K562 (cell line): ENCODE measurements around the gene CNN3. TPM values are rescaled to one million over a fixed set of nuclear protein-coding genes. Genes with fewer than 3 reads are reported as not detected.

Experiments
- ATAC-seq: fragments of 200-7000 bp; cut with Tn5 transposase; 3 replicates; pipeline ENCODE4 v1.9.1; 2020; ENCODE audit warnings: moderate library complexity
- BruUV-seq: library from RNA; stranded (reverse); fragments of 400-500 nt; replicated peaks from 2 replicates; lab custom pipeline; 2021; lab: Mats Ljungman, UMichigan
- CTCF ChIA-PET: fragments of 300-600 bp; formaldehyde crosslinking; extraction: SDS; loops from one replicate; lab custom pipeline; 2021; ENCODE audit warnings: low intra/inter-chr PET ratio; lab: Yijun Ruan, JAX
- POLR2A ChIA-PET: fragments of 300-600, 350-650 bp; sonication (Branson Sonifier 250); formaldehyde crosslinking; extraction: SDS; loops from one replicate; lab custom pipeline; 2021; ENCODE audit warnings: antibody characterized with exemption, inconsistent platforms; lab: Yijun Ruan, JAX
- DNase-seq, 4 experiments: peaks; one replicate each; pipeline versions ENCODE4 v3.0.0 to v3.0.0-alpha.2; 2011 to 2018; ENCODE audit warnings: low spot score in 3 of 4, mixed read lengths in 3 of 4; ENCODE audit errors: extremely low read depth in 1 of 4
- FAIRE-seq: peaks from 2 replicates; lab custom pipeline; 2011; peaks lifted over from hg19 to GRCh38; lab: Jason Lieb, UNC
- H2AFZ ChIP-seq: 2 replicates; pipeline ENCODE4 v1.6.0; 2011; ENCODE audit warnings: low read depth, low read length, control low read depth, inconsistent platforms
- H3K27ac ChIP-seq: fragments of 200-600 bp; 3 replicates; pipeline ENCODE4 v1.8.0; 2011; ENCODE audit warnings: low read depth, mild to moderate bottlenecking, control low read depth, inconsistent platforms, low read length, moderate library complexity, mixed read lengths; ENCODE audit errors: extremely low read depth
- H3K27me3 ChIP-seq, 2 experiments: fragments of 300-600 bp in 1 of 2; 2 replicates in 1 of 2; 3 replicates in 1 of 2; pipeline versions ENCODE4 v1.6.0 to v1.8.0; 2011; ENCODE audit warnings: inconsistent platforms in 2 of 2, low read length in 2 of 2, mild to moderate bottlenecking in 1 of 2, mixed read lengths in 1 of 2, moderate library complexity in 1 of 2; ENCODE audit not compliant: control insufficient read depth in 2 of 2, insufficient read depth in 2 of 2
- H3K36me3 ChIP-seq: fragments of 300-600 bp; 3 replicates; pipeline ENCODE4 v1.8.0; 2011; ENCODE audit warnings: mild to moderate bottlenecking, low read length, inconsistent platforms; ENCODE audit not compliant: control insufficient read depth, insufficient read depth
- H3K4me1 ChIP-seq, 2 experiments: fragments of 200-600 bp in 1 of 2; replicated peaks in 1 of 2; 2 replicates in 1 of 2; 3 replicates in 1 of 2; pipeline versions ENCODE4 v1.5.1 to v1.8.0; 2011; ENCODE audit warnings: inconsistent platforms in 2 of 2, low read length in 2 of 2, mild to moderate bottlenecking in 1 of 2, mixed read lengths in 1 of 2, moderate library complexity in 1 of 2; ENCODE audit not compliant: control insufficient read depth in 2 of 2, insufficient read depth in 2 of 2
- H3K4me2 ChIP-seq: 2 replicates; pipeline ENCODE4 v1.6.1; 2011; ENCODE audit warnings: low read length, control low read depth, inconsistent platforms, mixed read lengths; ENCODE audit not compliant: insufficient read depth
- H3K4me3 ChIP-seq: fragments of 200-600 bp; sonication (generic), shearing (Covaris generic); 2 replicates; pipeline ENCODE4 v1.5.1; 2016; ENCODE audit warnings: control low read depth, inconsistent platforms
- H3K79me2 ChIP-seq: fragments of 200-600 bp; 3 replicates; pipeline ENCODE4 v1.8.0; 2011; ENCODE audit warnings: low read length, inconsistent platforms; ENCODE audit not compliant: control insufficient read depth, insufficient read depth
- H3K9ac ChIP-seq, 2 experiments: 2 replicates each; pipeline versions ENCODE4 v1.6.0 to v1.6.1; 2011; ENCODE audit warnings: low read depth in 2 of 2, low read length in 2 of 2, control low read depth in 1 of 2, inconsistent platforms in 1 of 2, mild to moderate bottlenecking in 1 of 2, mixed read lengths in 1 of 2; ENCODE audit not compliant: insufficient read depth in 1 of 2
- H3K9me1 ChIP-seq: one replicate; pipeline ENCODE4 v1.6.0; 2011; ENCODE audit warnings: inconsistent platforms, mild to moderate bottlenecking, low read length, moderate library complexity; ENCODE audit not compliant: control insufficient read depth, insufficient read depth
- H3K9me3 ChIP-seq: replicated peaks from 2 replicates; pipeline ENCODE4 v1.5.1; 2011; ENCODE audit warnings: low read depth, low read length, inconsistent platforms; ENCODE audit not compliant: control insufficient read depth, insufficient read depth
- H4K20me1 ChIP-seq: replicated peaks from 2 replicates; pipeline ENCODE4 v1.6.1; 2011; ENCODE audit warnings: low read length, inconsistent platforms, mixed read lengths; ENCODE audit not compliant: control insufficient read depth, insufficient read depth
- ASH1L ChIP-seq: fragments of 450-650 bp; IDR thresholded peaks from 2 replicates; pipeline ENCODE4 v1.6.1; 2018; ENCODE audit warnings: borderline replicate concordance, mild to moderate bottlenecking, low read depth; ENCODE audit not compliant: partially characterized antibody
- ATF7 ChIP-seq: fragments of 450-650 bp; IDR thresholded peaks from 2 replicates; pipeline ENCODE4 v1.7.1; 2014; ENCODE audit warnings: mild to moderate bottlenecking, moderate library complexity
- ELF4 ChIP-seq: fragments of 450-650 bp; formaldehyde crosslinking; IDR thresholded peaks from 2 replicates; pipeline ENCODE4 v1.4.0; 2022; ENCODE audit warnings: missing genetic modification characterization
- EP400 ChIP-seq: fragments of 450-650 bp; IDR thresholded peaks from 2 replicates; pipeline ENCODE4 v1.6.1; 2017; ENCODE audit warnings: antibody characterized with exemption, mild to moderate bottlenecking, moderate library complexity
- HDAC1 ChIP-seq, 2 experiments: fragments of 450-650 bp; IDR thresholded peaks; 2 replicates each; pipeline ENCODE4 v1.6.1; 2016 to 2017; ENCODE audit warnings: inconsistent platforms in 1 of 2, mild to moderate bottlenecking in 1 of 2, moderate library complexity in 1 of 2
- HNRNPL ChIP-seq: fragments of 200-400 bp; formaldehyde crosslinking; IDR thresholded peaks from 2 replicates; pipeline ENCODE4 v1.6.1; 2017; ENCODE audit warnings: low read depth, mild to moderate bottlenecking, low read length
- HNRNPLL ChIP-seq: fragments of 200-400 bp; formaldehyde crosslinking; IDR thresholded peaks from 2 replicates; pipeline ENCODE4 v1.6.1; 2017; ENCODE audit warnings: low read length, low read depth, mild to moderate bottlenecking; ENCODE audit not compliant: poor library complexity, severe bottlenecking
- KAT8 ChIP-seq: fragments of 450-650 bp; IDR thresholded peaks from 2 replicates; pipeline ENCODE4 v1.6.1; 2016; ENCODE audit warnings: low read depth, mild to moderate bottlenecking
- MECOM ChIP-seq: fragments of 250-450 bp; sonication (Bioruptor Pico); IDR thresholded peaks from 2 replicates; pipeline ENCODE4 v1.8.0; 2022; ENCODE audit warnings: inconsistent platforms
- POLR3G ChIP-seq: IDR thresholded peaks from 2 replicates; pipeline ENCODE4 v1.6.1; 2011; ENCODE audit not compliant: insufficient read length, insufficient replicate concordance; ENCODE audit errors: extremely low read depth
- RBM22 ChIP-seq: fragments of 200-400 bp; formaldehyde crosslinking; IDR thresholded peaks from 2 replicates; pipeline ENCODE4 v1.6.1; 2018; ENCODE audit warnings: low read length, low read depth; ENCODE audit not compliant: poor library complexity, severe bottlenecking
- SIN3B ChIP-seq: fragments of 450-650 bp; IDR thresholded peaks from 2 replicates; pipeline ENCODE4 v1.6.1; 2017; ENCODE audit warnings: low read depth, mild to moderate bottlenecking, moderate library complexity
- SMAD3 ChIP-seq: fragments of 450-650 bp; formaldehyde crosslinking; conservative IDR thresholded peaks from 2 replicates; pipeline ENCODE4 v1.4.0; 2020; ENCODE audit warnings: mild to moderate bottlenecking
- ZFPM2 ChIP-seq: fragments of 250-450 bp; sonication (Bioruptor Pico); IDR thresholded peaks from 2 replicates; pipeline ENCODE4 v1.5.1; 2022; ENCODE audit warnings: mild to moderate bottlenecking
- WGBS: fragments of 100-300 bp; shearing (Covaris generic); methylation state at CpG from one replicate; pipeline ENCODE4 v1.1.6; 2016; ENCODE audit warnings: low coverage, mixed read lengths; ENCODE audit not compliant: insufficient coverage; ENCODE audit errors: missing lambda C conversion rate; 5-methylcytosine and 5-hydroxymethylcytosine counted together
- in situ Hi-C: fragments of 300-500 bp; cut with MboI; formaldehyde crosslinking; loops from 4 replicates; pipeline ENCODE4 v1.15.0; 2018; ENCODE audit warnings: inconsistent platforms, mixed read lengths
- intact Hi-C: fragments of 100-400 bp; cut with micrococcal nuclease; formaldehyde crosslinking; loops from 2 replicates; pipeline ENCODE4 v1.14.2; 2022
- polyA plus RNA-seq, 8 experiments: library from polyadenylated mRNA; depleted of rRNA in 4 of 8; stranded (reverse) in 5 of 8; unstranded in 3 of 8; fragments of >200 nt; fragmentation: Nextera tagmentation in 2 of 8; fragmentation: Illumina TruSeq in 1 of 8; extraction: Ambion mirVana in 2 of 8; extraction: Trizol in 1 of 8; gene quantifications; 2 replicates each; pipeline versions ENCODE4 v1.2.1 to v1.2.3, GENCODE V29; 2011 to 2014; ENCODE audit warnings: inconsistent platforms in 1 of 8, missing spikeins in 1 of 8
- total RNA-seq, 7 experiments: library from RNA; depleted of rRNA in 6 of 7; stranded (reverse); fragments of >200 nt in 6 of 7; fragmentation: Illumina TruSeq in 2 of 7; extraction: Trizol in 2 of 7; gene quantifications; 2 replicates each; pipeline versions ENCODE4 v1.2.1 to v1.2.3, GENCODE V29; 2011 to 2021; ENCODE audit warnings: low replicate concordance in 1 of 7
- TF ChIP-seq, protein P1 (sequence below): sonication (generic); formaldehyde crosslinking; IDR thresholded peaks from 2 replicates; pipeline ENCODE4 v1.8.0; 2022; ENCODE audit warnings: mild to moderate bottlenecking, missing genetic modification reagents
- TF ChIP-seq, protein P2 (sequence below): fragments of 250-450 bp; sonication (Bioruptor Pico); IDR thresholded peaks from 2 replicates; pipeline ENCODE4 v1.9.0; 2021; ENCODE audit warnings: mild to moderate bottlenecking, inconsistent platforms
- TF ChIP-seq, protein P3 (sequence below): fragments of 250-450 bp; sonication (Bioruptor Pico); IDR thresholded peaks from 2 replicates; pipeline ENCODE4 v1.6.1; 2021; ENCODE audit warnings: mild to moderate bottlenecking

The CNN3 gene
- total and polyA plus RNA-seq, 9 of the 15 experiments (the other 6 are each of a cell fraction or from before 2014, with no cell fraction given): 0.06 to 0.62 (median 0.18) TPM; not detected in 4

DNA sequence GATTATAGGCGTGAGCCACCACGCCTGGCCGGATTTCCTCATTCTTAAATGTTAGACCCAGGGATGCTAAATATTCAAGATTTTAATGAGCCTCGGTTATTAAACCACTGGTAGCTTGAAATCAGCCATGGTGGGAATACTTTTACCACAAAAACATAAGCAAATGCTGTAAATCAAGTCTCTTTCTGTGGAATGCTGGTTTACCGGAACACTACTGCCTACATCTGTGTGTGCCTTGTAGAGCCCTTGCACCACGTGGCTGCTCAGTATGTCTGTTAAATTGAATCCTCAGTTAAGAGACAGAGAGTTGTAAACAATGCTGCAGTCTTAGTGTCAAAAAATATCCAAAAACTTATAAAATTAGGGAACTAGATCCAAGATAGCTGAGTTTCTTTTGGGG, 26.8 kb upstream of the CNN3 start:
- no peak overlapping the region for H3K9ac ChIP-seq
- H3K27ac ChIP-seq: no peak overlapping the region
- 0 out of 2 replicates have a peak, but pooled peaks cover 2% of the 10 kb centered on the region for H3K9me3 ChIP-seq
- ATAC-seq (no peak), FAIRE-seq (no peak), DNase-seq (no peak)
- 7% methylated on average over 6 of the region's 6 CpGs for whole genome bisulfite sequencing
- H3K4me1 ChIP-seq: no peaks in the 10 kb centered on the region
- H2AFZ ChIP-seq: no peak overlapping the region
- no peaks in the 10 kb centered on the region for H3K9me1 ChIP-seq
- intact Hi-C loops (no loop called here), in situ Hi-C loops (no loop called here)
- POLR2A ChIA-PET: no interaction called here
- no peak overlapping the region for H3K4me2 ChIP-seq
- peaks cover 0 to 3% of the 10 kb centered on the region in 2 experiments; a peak in 2 of 5 replicates for H3K27me3 ChIP-seq
- TF ChIP-seq SIN3B (no peak), POLR3G (no peak), ASH1L (no peak), ATF7 (no peak), KAT8 (no peak), EP400 (no peak), HNRNPLL (no peak), HNRNPL (no peak), ZFPM2 (CRISPR knock-in tag) (no peak), MECOM (CRISPR knock-in tag) (no peak), ELF4 (no peak), HDAC1 (IDR thresholded peaks at IDR 0.05) (no peak), SMAD3 (CRISPR knock-in tag) (no peak), RBM22 (no peak)
- TF ChIP-seq, protein P1, sequence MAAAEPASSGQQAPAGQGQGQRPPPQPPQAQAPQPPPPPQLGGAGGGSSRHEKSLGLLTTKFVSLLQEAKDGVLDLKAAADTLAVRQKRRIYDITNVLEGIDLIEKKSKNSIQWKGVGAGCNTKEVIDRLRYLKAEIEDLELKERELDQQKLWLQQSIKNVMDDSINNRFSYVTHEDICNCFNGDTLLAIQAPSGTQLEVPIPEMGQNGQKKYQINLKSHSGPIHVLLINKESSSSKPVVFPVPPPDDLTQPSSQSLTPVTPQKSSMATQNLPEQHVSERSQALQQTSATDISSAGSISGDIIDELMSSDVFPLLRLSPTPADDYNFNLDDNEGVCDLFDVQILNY (CRISPR knock-in tag): no peak
- TF ChIP-seq, protein P2, sequence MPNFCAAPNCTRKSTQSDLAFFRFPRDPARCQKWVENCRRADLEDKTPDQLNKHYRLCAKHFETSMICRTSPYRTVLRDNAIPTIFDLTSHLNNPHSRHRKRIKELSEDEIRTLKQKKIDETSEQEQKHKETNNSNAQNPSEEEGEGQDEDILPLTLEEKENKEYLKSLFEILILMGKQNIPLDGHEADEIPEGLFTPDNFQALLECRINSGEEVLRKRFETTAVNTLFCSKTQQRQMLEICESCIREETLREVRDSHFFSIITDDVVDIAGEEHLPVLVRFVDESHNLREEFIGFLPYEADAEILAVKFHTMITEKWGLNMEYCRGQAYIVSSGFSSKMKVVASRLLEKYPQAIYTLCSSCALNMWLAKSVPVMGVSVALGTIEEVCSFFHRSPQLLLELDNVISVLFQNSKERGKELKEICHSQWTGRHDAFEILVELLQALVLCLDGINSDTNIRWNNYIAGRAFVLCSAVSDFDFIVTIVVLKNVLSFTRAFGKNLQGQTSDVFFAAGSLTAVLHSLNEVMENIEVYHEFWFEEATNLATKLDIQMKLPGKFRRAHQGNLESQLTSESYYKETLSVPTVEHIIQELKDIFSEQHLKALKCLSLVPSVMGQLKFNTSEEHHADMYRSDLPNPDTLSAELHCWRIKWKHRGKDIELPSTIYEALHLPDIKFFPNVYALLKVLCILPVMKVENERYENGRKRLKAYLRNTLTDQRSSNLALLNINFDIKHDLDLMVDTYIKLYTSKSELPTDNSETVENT: no peak
- TF ChIP-seq, protein P3, sequence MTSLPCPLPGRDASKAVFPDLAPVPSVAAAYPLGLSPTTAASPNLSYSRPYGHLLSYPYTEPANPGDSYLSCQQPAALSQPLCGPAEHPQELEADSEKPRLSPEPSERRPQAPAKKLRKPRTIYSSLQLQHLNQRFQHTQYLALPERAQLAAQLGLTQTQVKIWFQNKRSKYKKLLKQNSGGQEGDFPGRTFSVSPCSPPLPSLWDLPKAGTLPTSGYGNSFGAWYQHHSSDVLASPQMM (CRISPR knock-in tag): no peak
- CTCF ChIA-PET: no interaction called here
- H4K20me1 ChIP-seq: no peaks in the 10 kb centered on the region
- H3K4me3 ChIP-seq: no peak overlapping the region
- BruUV-seq: no TSS peak
- H3K79me2 ChIP-seq: no peaks in the 10 kb centered on the region
- H3K36me3 ChIP-seq: no peaks in the 10 kb centered on the region
